PFSK-1 (cell line): ENCODE data around the gene LSM6.

Source experiments
- FOXP2 ChIP-seq: optimal IDR thresholded peaks from 2 replicates; pipeline ENCODE3; 2011; ENCODE audit warnings: borderline replicate concordance, control low read depth, inconsistent platforms; ENCODE audit not compliant: insufficient read depth; ENCODE audit errors: extremely low read length, extremely low read depth
- POLR2AphosphoS5 ChIP-seq: IDR thresholded peaks from 2 replicates; pipeline ENCODE4 v1.6.1; 2012; ENCODE audit warnings: low read depth, mild to moderate bottlenecking, control low read depth, low read length, moderate library complexity
- SIN3A ChIP-seq: IDR thresholded peaks from 2 replicates; pipeline ENCODE4 v1.6.1; 2012; ENCODE audit warnings: mild to moderate bottlenecking, low read length, moderate library complexity, borderline replicate concordance; ENCODE audit not compliant: insufficient read depth
- TAF1 ChIP-seq: IDR thresholded peaks from 2 replicates; pipeline ENCODE4 v1.6.1; 2012; ENCODE audit warnings: low read length, control low read depth, borderline replicate concordance; ENCODE audit not compliant: insufficient read depth
- TF ChIP-seq, protein P1 (sequence below), 2 experiments: IDR thresholded peaks; 2 replicates each; pipeline versions ENCODE4 v1.6.1 to v1.8.0; 2011 to 2012; ENCODE audit warnings: low read depth in 2 of 2, low read length in 2 of 2, control low read depth in 1 of 2, inconsistent platforms in 1 of 2, mild to moderate bottlenecking in 1 of 2, moderate library complexity in 1 of 2; ENCODE audit not compliant: insufficient read depth in 1 of 2

The LSM6 gene

DNA sequence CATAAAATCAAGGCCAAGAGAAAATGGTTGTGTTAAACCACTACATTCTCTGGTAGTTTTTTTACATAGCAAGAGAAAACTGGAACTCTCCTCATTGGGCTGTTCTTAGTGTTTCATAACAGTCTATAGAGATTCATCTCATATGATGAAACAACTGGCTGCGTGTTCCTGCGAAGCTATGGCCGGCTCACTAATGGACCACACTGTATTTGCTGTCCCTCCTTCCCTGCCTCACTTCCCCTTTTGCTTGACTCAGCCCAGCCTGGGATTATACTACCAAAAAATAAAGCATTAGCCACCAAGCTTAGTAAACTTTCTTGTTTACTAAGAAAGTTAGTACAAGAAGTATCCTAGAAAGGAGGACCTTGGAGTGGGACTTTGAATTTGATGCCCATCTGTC is 31.6 kb upstream of the LSM6 start:
- TF ChIP-seq POLR2AphosphoS5 (no peak), SIN3A (no peak)
- TF ChIP-seq, protein P1, sequence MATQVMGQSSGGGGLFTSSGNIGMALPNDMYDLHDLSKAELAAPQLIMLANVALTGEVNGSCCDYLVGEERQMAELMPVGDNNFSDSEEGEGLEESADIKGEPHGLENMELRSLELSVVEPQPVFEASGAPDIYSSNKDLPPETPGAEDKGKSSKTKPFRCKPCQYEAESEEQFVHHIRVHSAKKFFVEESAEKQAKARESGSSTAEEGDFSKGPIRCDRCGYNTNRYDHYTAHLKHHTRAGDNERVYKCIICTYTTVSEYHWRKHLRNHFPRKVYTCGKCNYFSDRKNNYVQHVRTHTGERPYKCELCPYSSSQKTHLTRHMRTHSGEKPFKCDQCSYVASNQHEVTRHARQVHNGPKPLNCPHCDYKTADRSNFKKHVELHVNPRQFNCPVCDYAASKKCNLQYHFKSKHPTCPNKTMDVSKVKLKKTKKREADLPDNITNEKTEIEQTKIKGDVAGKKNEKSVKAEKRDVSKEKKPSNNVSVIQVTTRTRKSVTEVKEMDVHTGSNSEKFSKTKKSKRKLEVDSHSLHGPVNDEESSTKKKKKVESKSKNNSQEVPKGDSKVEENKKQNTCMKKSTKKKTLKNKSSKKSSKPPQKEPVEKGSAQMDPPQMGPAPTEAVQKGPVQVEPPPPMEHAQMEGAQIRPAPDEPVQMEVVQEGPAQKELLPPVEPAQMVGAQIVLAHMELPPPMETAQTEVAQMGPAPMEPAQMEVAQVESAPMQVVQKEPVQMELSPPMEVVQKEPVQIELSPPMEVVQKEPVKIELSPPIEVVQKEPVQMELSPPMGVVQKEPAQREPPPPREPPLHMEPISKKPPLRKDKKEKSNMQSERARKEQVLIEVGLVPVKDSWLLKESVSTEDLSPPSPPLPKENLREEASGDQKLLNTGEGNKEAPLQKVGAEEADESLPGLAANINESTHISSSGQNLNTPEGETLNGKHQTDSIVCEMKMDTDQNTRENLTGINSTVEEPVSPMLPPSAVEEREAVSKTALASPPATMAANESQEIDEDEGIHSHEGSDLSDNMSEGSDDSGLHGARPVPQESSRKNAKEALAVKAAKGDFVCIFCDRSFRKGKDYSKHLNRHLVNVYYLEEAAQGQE (IDR thresholded peaks at IDR 0.05; ENCODE audit: insufficient read depth in 1 of 2, low read depth in 2 of 2, low read length in 2 of 2): no peak

DNA sequence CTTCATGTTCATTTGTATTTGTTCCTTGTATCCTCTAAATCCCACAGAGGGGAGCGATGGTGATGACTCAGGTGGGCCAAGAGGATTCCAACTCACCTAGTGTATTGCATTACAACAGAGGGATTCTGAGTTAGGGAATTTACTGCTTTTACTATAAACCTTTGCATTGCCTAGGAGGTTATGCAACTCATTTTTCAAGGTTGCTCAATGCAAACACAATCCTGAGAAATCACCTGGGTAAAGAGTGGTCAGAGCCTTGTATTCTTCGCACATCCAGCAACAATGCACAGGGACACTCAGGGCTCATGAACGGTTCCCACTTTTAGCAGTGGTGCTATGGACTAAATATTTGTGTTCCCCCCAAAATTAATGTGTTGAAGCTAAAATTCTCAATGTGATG is 28.6 kb upstream of the LSM6 start:
- TF ChIP-seq SIN3A (no peak), TAF1 (no peak), POLR2AphosphoS5 (no peak), FOXP2 (no peak)
- TF ChIP-seq, protein P1 (IDR thresholded peaks at IDR 0.05; ENCODE audit: insufficient read depth in 1 of 2, low read depth in 2 of 2, low read length in 2 of 2): no peak

DNA sequence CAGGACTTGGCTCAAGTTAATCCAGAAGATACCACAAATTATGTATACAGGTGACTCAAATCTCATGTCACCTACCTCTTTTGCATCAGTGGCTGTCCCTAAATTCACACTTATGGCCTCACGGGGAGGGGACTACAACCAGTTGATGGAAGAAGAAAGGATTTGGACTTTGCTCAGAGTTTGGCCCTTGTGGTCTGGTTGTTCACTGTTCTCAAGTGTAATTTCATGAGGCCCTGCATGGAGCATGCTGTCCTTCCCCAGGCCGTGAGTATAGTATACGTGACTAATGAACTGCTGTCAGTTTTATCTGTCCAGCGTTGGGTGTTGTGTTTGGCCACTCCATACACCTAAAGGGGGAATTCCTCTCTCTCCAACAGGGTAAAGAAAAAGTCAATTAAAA is 27.5 kb upstream of the LSM6 start:
- TF ChIP-seq POLR2AphosphoS5 (no peak), FOXP2 (no peak), SIN3A (no peak), TAF1 (no peak)
- TF ChIP-seq, protein P1 (IDR thresholded peaks at IDR 0.05; ENCODE audit: insufficient read depth in 1 of 2, low read depth in 2 of 2, low read length in 2 of 2): no peak

DNA sequence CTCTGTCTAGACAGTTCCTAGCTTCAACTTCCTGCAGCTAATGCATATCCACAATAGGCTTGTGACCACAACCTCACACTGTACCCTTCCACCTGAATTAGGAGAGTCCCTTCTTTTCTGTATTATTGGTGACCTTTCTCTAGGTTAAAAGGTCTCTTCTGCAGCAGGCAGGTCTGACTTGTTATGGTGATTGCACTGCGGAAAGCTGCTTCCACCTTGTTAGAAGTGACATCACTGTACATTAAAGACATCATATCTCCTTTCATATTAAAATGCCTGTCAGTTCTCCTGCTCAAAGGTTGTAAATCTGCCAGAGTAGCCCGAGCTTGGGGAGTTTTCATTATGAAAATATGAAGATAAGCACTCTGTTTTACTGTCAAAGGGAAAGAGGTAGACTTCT is 21.5 kb upstream of the LSM6 start:
- no peak for TF ChIP-seq POLR2AphosphoS5
- TF ChIP-seq, protein P1 (IDR thresholded peaks at IDR 0.05; ENCODE audit: insufficient read depth in 1 of 2, low read depth in 2 of 2, low read length in 2 of 2): no peak
- no peak for TF ChIP-seq SIN3A
- TF ChIP-seq TAF1: no peak
- no peak for TF ChIP-seq FOXP2

DNA sequence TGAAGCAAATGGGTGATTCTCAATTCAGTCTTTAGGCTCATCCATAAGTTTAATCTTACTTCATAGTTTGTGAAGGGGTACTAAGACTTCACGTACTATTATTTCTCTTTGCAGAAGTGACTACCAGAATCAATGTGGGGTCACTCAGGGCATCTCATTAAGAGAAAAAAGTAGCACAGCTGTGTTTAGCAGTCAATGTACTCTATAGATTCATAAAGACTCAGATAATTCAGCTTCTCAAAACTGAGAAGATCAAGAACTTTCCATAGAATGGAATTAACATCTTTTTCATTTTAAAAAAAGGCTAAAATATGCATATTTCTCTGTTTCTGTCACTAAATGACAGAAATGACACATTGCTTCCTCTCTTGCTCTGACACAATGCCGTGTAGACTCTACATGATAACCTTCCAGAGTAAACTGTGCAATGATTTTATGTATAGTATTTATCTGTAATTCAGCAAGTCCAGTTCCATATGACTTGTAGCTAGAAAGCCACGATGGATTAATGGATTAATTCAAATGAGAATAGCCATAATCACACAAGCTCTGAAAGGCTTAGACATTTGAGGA is 20.3 kb upstream of the LSM6 start:
- no peak for TF ChIP-seq POLR2AphosphoS5
- no peak for TF ChIP-seq TAF1
- TF ChIP-seq, protein P1 (IDR thresholded peaks at IDR 0.05; ENCODE audit: insufficient read depth in 1 of 2, low read depth in 2 of 2, low read length in 2 of 2): no peak
- no peak for TF ChIP-seq FOXP2
- TF ChIP-seq SIN3A: no peak
